ENCODE measurements around the gene SPSB3.

DNA sequence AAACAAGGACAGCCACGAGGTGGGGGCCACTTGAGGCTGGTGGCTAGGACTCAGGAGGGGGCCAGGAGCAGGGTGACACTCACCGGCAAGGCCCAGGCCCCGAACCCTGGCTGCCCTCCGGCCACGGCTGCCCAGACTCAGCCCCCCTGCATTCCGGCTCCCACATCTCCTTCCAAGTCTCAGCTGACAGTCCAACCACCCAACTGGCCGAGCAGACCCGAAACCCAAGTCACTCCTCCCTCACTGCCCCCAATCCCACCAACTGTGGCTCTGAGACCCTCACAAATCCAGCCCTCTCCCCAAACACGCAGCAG, 34.9 kb upstream of the SPSB3 start:
- no peak for TF ChIP-seq EZH2phosphoT487 (IDR thresholded peaks at IDR 0.05; ENCODE audit: borderline replicate concordance, low read length)
- TF ChIP-seq, protein P1, sequence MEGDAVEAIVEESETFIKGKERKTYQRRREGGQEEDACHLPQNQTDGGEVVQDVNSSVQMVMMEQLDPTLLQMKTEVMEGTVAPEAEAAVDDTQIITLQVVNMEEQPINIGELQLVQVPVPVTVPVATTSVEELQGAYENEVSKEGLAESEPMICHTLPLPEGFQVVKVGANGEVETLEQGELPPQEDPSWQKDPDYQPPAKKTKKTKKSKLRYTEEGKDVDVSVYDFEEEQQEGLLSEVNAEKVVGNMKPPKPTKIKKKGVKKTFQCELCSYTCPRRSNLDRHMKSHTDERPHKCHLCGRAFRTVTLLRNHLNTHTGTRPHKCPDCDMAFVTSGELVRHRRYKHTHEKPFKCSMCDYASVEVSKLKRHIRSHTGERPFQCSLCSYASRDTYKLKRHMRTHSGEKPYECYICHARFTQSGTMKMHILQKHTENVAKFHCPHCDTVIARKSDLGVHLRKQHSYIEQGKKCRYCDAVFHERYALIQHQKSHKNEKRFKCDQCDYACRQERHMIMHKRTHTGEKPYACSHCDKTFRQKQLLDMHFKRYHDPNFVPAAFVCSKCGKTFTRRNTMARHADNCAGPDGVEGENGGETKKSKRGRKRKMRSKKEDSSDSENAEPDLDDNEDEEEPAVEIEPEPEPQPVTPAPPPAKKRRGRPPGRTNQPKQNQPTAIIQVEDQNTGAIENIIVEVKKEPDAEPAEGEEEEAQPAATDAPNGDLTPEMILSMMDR (IDR thresholded peaks at IDR 0.05; ENCODE audit: low read depth, low read length, poor library complexity, severe bottlenecking), result no peak

Measured in DOHH2 (cell line).